Central memory CD8-positive, alpha-beta T cell (primary cell): ENCODE measurements around the gene ENTREP1.

ENCODE experiments used
- ATAC-seq: fragments of 150-1000 bp; cut with Tn5 transposase; replicated peaks from 2 replicates; pipeline ENCODE4 v1.10.0; 2022; ENCODE audit warnings: mild to moderate bottlenecking, moderate FRiP score, moderate number of reproducible peaks; ENCODE audit not compliant: poor library complexity, severe bottlenecking; ENCODE audit errors: extremely low read depth
- DNase-seq, 2 donors: peaks; one replicate each; pipeline ENCODE4 v3.0.0; 2021; ENCODE audit warnings: low spot score in 2 of 2
- H3K27ac Mint-ChIP-seq: one replicate; pipeline ENCODE4 v1.8.0; 2022; ENCODE audit warnings: low read depth, mild to moderate bottlenecking, moderate library complexity, mixed read lengths
- H3K27me3 Mint-ChIP-seq: one replicate; pipeline ENCODE4 v1.8.0; 2022; ENCODE audit warnings: mixed read lengths
- H3K36me3 Mint-ChIP-seq: one replicate; pipeline ENCODE4 v1.8.0; 2022; ENCODE audit warnings: mild to moderate bottlenecking, moderate library complexity, mixed read lengths; ENCODE audit not compliant: insufficient read depth
- H3K4me1 Mint-ChIP-seq: one replicate; pipeline ENCODE4 v1.8.0; 2022; ENCODE audit warnings: mixed read lengths
- H3K4me3 Mint-ChIP-seq: one replicate; pipeline ENCODE4 v1.8.0; 2022; ENCODE audit warnings: mild to moderate bottlenecking, moderate library complexity, mixed read lengths
- H3K9me3 Mint-ChIP-seq: one replicate; pipeline ENCODE4 v1.8.0; 2022; ENCODE audit warnings: mixed read lengths

Gene ENTREP1

GRCh38 chr9:69324549-69325401 lies at the start of gene ENTREP1:
ENTREP1 (plus strand) TSS chr9:69325215; CDS start chr9:69325310, 95 bp downstream.
- Mint-ChIP-seq H3K9me3 (no peaks in the 10 kb centered on the region), H3K4me3 (no peak within 1 kb of the TSS), H3K4me1 (no peaks in the 10 kb centered on the region), H3K27ac (peak within 1 kb of the TSS; percentile 46), H3K36me3 (no peaks in the 10 kb centered on the region), H3K27me3 (peaks cover 60% of the 10 kb centered on the region)
- DNase-seq: no peak
- ATAC-seq: no peak

- Mint-ChIP-seq H3K9me3 (no peaks in the 10 kb centered on the region), H3K4me3 (no peak overlapping the region), H3K36me3 (no peaks in the 10 kb centered on the region), H3K4me1 (no peaks in the 10 kb centered on the region), H3K27me3 (peaks cover 10% of the 10 kb centered on the region), H3K27ac (no peak overlapping the region)
- DNase-seq (no peak), ATAC-seq (no peak)
Measured at GRCh38 chr9:69276775-69277174, 48.2 kb upstream of the ENTREP1 start.

GRCh38 chr9:69279084-69279731 lies 45.8 kb upstream of the ENTREP1 start:
- no peaks in the 10 kb centered on the region for H3K4me1 Mint-ChIP-seq
- H3K27ac Mint-ChIP-seq: no peak overlapping the region
- no peak for DNase-seq
- no peaks in the 10 kb centered on the region for H3K9me3 Mint-ChIP-seq
- peaks cover 29% of the 10 kb centered on the region for H3K27me3 Mint-ChIP-seq
- no peak for ATAC-seq
- H3K36me3 Mint-ChIP-seq: no peaks in the 10 kb centered on the region
- no peak overlapping the region for H3K4me3 Mint-ChIP-seq

GRCh38 chr9:69279733-69280132 lies 45.3 kb upstream of the ENTREP1 start:
- Mint-ChIP-seq H3K27me3 (peaks cover 34% of the 10 kb centered on the region), H3K4me1 (no peaks in the 10 kb centered on the region), H3K9me3 (no peaks in the 10 kb centered on the region), H3K4me3 (no peak overlapping the region), H3K36me3 (no peaks in the 10 kb centered on the region), H3K27ac (no peak overlapping the region)
- ATAC-seq (no peak), DNase-seq (no peak)

- peaks cover 67% of the 10 kb centered on the region for H3K27me3 Mint-ChIP-seq
- ATAC-seq: no peak
- no peaks in the 10 kb centered on the region for H3K9me3 Mint-ChIP-seq
- no peak for DNase-seq
- no peaks in the 10 kb centered on the region for H3K4me1 Mint-ChIP-seq
- H3K27ac Mint-ChIP-seq: no peak overlapping the region
- H3K4me3 Mint-ChIP-seq: no peak overlapping the region
- H3K36me3 Mint-ChIP-seq: no peaks in the 10 kb centered on the region
Measured at GRCh38 chr9:69283003-69283402, 42.0 kb upstream of the ENTREP1 start.

GRCh38 chr9:69292078-69292477 lies 32.9 kb upstream of the ENTREP1 start:
- ATAC-seq (no peak), DNase-seq (no peak)
- Mint-ChIP-seq H3K36me3 (no peaks in the 10 kb centered on the region), H3K4me3 (no peak overlapping the region), H3K9me3 (peaks cover 5% of the 10 kb centered on the region), H3K4me1 (no peaks in the 10 kb centered on the region), H3K27ac (no peak overlapping the region), H3K27me3 (peaks cover 38% of the 10 kb centered on the region)

GRCh38 chr9:69293156-69293555 lies 31.9 kb upstream of the ENTREP1 start:
- DNase-seq (no peak), ATAC-seq (no peak)
- Mint-ChIP-seq H3K27ac (no peak overlapping the region), H3K36me3 (no peaks in the 10 kb centered on the region), H3K9me3 (peaks cover 5% of the 10 kb centered on the region), H3K27me3 (peaks cover 28% of the 10 kb centered on the region), H3K4me3 (no peak overlapping the region), H3K4me1 (no peaks in the 10 kb centered on the region)

GRCh38 chr9:69295872-69296552 lies 29.0 kb upstream of the ENTREP1 start:
- Mint-ChIP-seq H3K4me3 (no peak overlapping the region), H3K27me3 (peaks cover 14% of the 10 kb centered on the region), H3K36me3 (no peaks in the 10 kb centered on the region), H3K27ac (no peak overlapping the region), H3K9me3 (no peaks in the 10 kb centered on the region), H3K4me1 (no peaks in the 10 kb centered on the region)
- DNase-seq (no peak), ATAC-seq (no peak)

GRCh38 chr9:69297300-69297980 lies 27.6 kb upstream of the ENTREP1 start:
- DNase-seq (no peak), ATAC-seq (no peak)
- Mint-ChIP-seq H3K9me3 (no peaks in the 10 kb centered on the region), H3K27ac (no peak overlapping the region), H3K27me3 (peaks cover 14% of the 10 kb centered on the region), H3K36me3 (no peaks in the 10 kb centered on the region), H3K4me1 (no peaks in the 10 kb centered on the region), H3K4me3 (no peak overlapping the region)

- H3K9me3 Mint-ChIP-seq: no peaks in the 10 kb centered on the region
- ATAC-seq (no peak), DNase-seq (no peak)
- H3K4me3 Mint-ChIP-seq: no peak overlapping the region
- no peaks in the 10 kb centered on the region for H3K4me1 Mint-ChIP-seq
- H3K27ac Mint-ChIP-seq: no peak overlapping the region
- H3K27me3 Mint-ChIP-seq: peaks cover 14% of the 10 kb centered on the region
- no peaks in the 10 kb centered on the region for H3K36me3 Mint-ChIP-seq
Measured at GRCh38 chr9:69299315-69299714, 25.7 kb upstream of the ENTREP1 start.

GRCh38 chr9:69299826-69300225 lies 25.2 kb upstream of the ENTREP1 start:
- Mint-ChIP-seq H3K4me3 (no peak overlapping the region), H3K4me1 (no peaks in the 10 kb centered on the region), H3K27ac (no peak overlapping the region), H3K27me3 (peaks cover 14% of the 10 kb centered on the region), H3K36me3 (no peaks in the 10 kb centered on the region), H3K9me3 (no peaks in the 10 kb centered on the region)
- no peak for ATAC-seq
- DNase-seq: no peak

GRCh38 chr9:69303331-69303730 lies 21.7 kb upstream of the ENTREP1 start:
- H3K4me3 Mint-ChIP-seq: no peak overlapping the region
- DNase-seq (no peak), ATAC-seq (no peak)
- H3K27ac Mint-ChIP-seq: no peak overlapping the region
- no peaks in the 10 kb centered on the region for H3K9me3 Mint-ChIP-seq
- no peaks in the 10 kb centered on the region for H3K36me3 Mint-ChIP-seq
- peaks cover 11% of the 10 kb centered on the region for H3K27me3 Mint-ChIP-seq
- H3K4me1 Mint-ChIP-seq: no peaks in the 10 kb centered on the region
